ENCODE measurements around the gene MEIKIN.

- TF ChIP-seq CTCF (IDR thresholded peaks at IDR 0.05) (no peak), POLR2A (IDR thresholded peaks at IDR 0.05) (no peak), EP300 (IDR thresholded peaks at IDR 0.05) (no peak)
Measured at GRCh38 chr5:131765261-131765660, 180.2 kb downstream of the MEIKIN start.

Data from ovary (tissue), 3 donors.